KOPT-K1 (cell line): ENCODE data around the gene HMGB4.

ENCODE experiments used
- H3K27ac ChIP-seq: fragments of 200-600 bp; sonication (generic); 2 replicates; pipeline ENCODE4 v1.5.1; 2016; ENCODE audit warnings: antibody characterized with exemption, mild to moderate bottlenecking, low read depth, low read length; ENCODE audit not compliant: poor library complexity, severe bottlenecking
- H3K36me3 ChIP-seq: fragments of 200-600 bp; sonication (generic); 2 replicates; pipeline ENCODE4 v1.5.1; 2017; ENCODE audit warnings: antibody characterized with exemption, mild to moderate bottlenecking, low read length, moderate library complexity; ENCODE audit not compliant: insufficient read depth
- H3K9me3 ChIP-seq: fragments of 200-600 bp; sonication (generic); 2 replicates; pipeline ENCODE4 v1.5.1; 2017; ENCODE audit warnings: antibody characterized with exemption, low read length, mild to moderate bottlenecking; ENCODE audit not compliant: insufficient read depth, poor library complexity, severe bottlenecking

HMGB4 gene

GRCh38 chr1:33863779-33864178 lies at the start of gene HMGB4:
Gene HMGB4, plus strand, starts transcription at chr1:33864079. Its CDS starts 113 bp downstream, at chr1:33864192.
- Histone ChIP-seq H3K36me3 (no peaks in the 10 kb centered on the region), H3K27ac (no peak within 1 kb of the TSS), H3K9me3 (no peaks in the 10 kb centered on the region)

GRCh38 chr1:33814166-33814565 lies 49.7 kb upstream of the HMGB4 start:
- Histone ChIP-seq H3K9me3 (no peaks in the 10 kb centered on the region), H3K27ac (no peak overlapping the region), H3K36me3 (no peaks in the 10 kb centered on the region)

- Histone ChIP-seq H3K36me3 (no peaks in the 10 kb centered on the region), H3K9me3 (no peaks in the 10 kb centered on the region), H3K27ac (no peak overlapping the region)
Measured at GRCh38 chr1:33815061-33815460, 48.8 kb upstream of the HMGB4 start.

- Histone ChIP-seq H3K9me3 (no peaks in the 10 kb centered on the region), H3K27ac (no peak overlapping the region), H3K36me3 (no peaks in the 10 kb centered on the region)
Measured at GRCh38 chr1:33818071-33818470, 45.8 kb upstream of the HMGB4 start.

- H3K9me3 ChIP-seq: no peaks in the 10 kb centered on the region
- no peaks in the 10 kb centered on the region for H3K36me3 ChIP-seq
- no peak overlapping the region for H3K27ac ChIP-seq
Measured at GRCh38 chr1:33819290-33819912, 44.5 kb upstream of the HMGB4 start.

GRCh38 chr1:33819913-33820311 lies 44.0 kb upstream of the HMGB4 start:
- no peak overlapping the region for H3K27ac ChIP-seq
- H3K36me3 ChIP-seq: no peaks in the 10 kb centered on the region
- no peaks in the 10 kb centered on the region for H3K9me3 ChIP-seq

GRCh38 chr1:33820804-33821203 lies 43.1 kb upstream of the HMGB4 start:
- Histone ChIP-seq H3K9me3 (no peaks in the 10 kb centered on the region), H3K36me3 (no peaks in the 10 kb centered on the region), H3K27ac (no peak overlapping the region)

- Histone ChIP-seq H3K9me3 (no peaks in the 10 kb centered on the region), H3K36me3 (no peaks in the 10 kb centered on the region), H3K27ac (no peak overlapping the region)
Measured at GRCh38 chr1:33821291-33821690, 42.6 kb upstream of the HMGB4 start.

GRCh38 chr1:33822396-33822795 lies 41.5 kb upstream of the HMGB4 start:
- Histone ChIP-seq H3K9me3 (no peaks in the 10 kb centered on the region), H3K27ac (no peak overlapping the region), H3K36me3 (no peaks in the 10 kb centered on the region)

GRCh38 chr1:33823401-33823800 lies 40.5 kb upstream of the HMGB4 start:
- no peaks in the 10 kb centered on the region for H3K9me3 ChIP-seq
- H3K27ac ChIP-seq: no peak overlapping the region

GRCh38 chr1:33823830-33824229 lies 40.0 kb upstream of the HMGB4 start:
- peaks cover under 1% of the 10 kb centered on the region for H3K9me3 ChIP-seq
- H3K36me3 ChIP-seq: no peaks in the 10 kb centered on the region
- no peak overlapping the region for H3K27ac ChIP-seq

More at GRCh38 chr1:33823401-33823800, 40.5 kb upstream of the HMGB4 start:
- H3K36me3 ChIP-seq: no peaks in the 10 kb centered on the region

GRCh38 chr1:33824321-33824720 lies 39.6 kb upstream of the HMGB4 start:
- Histone ChIP-seq H3K36me3 (no peaks in the 10 kb centered on the region), H3K27ac (no peak overlapping the region), H3K9me3 (peaks cover 4% of the 10 kb centered on the region)

GRCh38 chr1:33824971-33825370 lies 38.9 kb upstream of the HMGB4 start:
- Histone ChIP-seq H3K27ac (no peak overlapping the region), H3K9me3 (peaks cover 4% of the 10 kb centered on the region), H3K36me3 (no peaks in the 10 kb centered on the region)

GRCh38 chr1:33825506-33825905 lies 38.4 kb upstream of the HMGB4 start:
- Histone ChIP-seq H3K27ac (no peak overlapping the region), H3K36me3 (no peaks in the 10 kb centered on the region), H3K9me3 (peaks cover 4% of the 10 kb centered on the region)

- no peaks in the 10 kb centered on the region for H3K36me3 ChIP-seq
- no peak overlapping the region for H3K27ac ChIP-seq
- peaks cover 4% of the 10 kb centered on the region for H3K9me3 ChIP-seq
Measured at GRCh38 chr1:33826311-33826710, 37.6 kb upstream of the HMGB4 start.

GRCh38 chr1:33826711-33827110 lies 37.2 kb upstream of the HMGB4 start:
- H3K27ac ChIP-seq: no peak overlapping the region
- H3K9me3 ChIP-seq: peaks cover 4% of the 10 kb centered on the region
- no peaks in the 10 kb centered on the region for H3K36me3 ChIP-seq
